ENCODE data around the gene MICAL3.

DNA sequence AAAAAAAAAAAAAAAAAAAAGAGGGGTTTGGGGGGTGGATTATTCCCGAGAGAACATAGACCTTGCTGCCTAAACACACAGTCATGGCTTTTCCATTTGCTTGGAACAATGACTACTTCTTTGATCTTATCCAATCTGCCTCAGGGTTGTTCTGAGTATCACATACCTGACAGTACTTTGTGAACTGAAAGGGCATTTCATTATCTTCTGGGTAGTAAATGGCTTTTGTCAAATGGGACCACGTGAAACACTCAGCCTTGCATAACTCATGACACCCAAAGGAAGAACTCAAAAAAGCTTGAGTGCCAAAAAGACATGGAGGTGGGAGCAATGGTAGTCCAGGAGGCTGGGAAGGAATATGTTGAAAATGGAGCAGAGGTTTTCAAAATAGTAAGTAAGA lies 126.9 kb downstream of the MICAL3 start:
- TF ChIP-seq, protein P1, sequence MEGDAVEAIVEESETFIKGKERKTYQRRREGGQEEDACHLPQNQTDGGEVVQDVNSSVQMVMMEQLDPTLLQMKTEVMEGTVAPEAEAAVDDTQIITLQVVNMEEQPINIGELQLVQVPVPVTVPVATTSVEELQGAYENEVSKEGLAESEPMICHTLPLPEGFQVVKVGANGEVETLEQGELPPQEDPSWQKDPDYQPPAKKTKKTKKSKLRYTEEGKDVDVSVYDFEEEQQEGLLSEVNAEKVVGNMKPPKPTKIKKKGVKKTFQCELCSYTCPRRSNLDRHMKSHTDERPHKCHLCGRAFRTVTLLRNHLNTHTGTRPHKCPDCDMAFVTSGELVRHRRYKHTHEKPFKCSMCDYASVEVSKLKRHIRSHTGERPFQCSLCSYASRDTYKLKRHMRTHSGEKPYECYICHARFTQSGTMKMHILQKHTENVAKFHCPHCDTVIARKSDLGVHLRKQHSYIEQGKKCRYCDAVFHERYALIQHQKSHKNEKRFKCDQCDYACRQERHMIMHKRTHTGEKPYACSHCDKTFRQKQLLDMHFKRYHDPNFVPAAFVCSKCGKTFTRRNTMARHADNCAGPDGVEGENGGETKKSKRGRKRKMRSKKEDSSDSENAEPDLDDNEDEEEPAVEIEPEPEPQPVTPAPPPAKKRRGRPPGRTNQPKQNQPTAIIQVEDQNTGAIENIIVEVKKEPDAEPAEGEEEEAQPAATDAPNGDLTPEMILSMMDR (conservative IDR thresholded peaks at IDR 0.05; ENCODE audit: low read depth, low read length) = no peak
- no peak for TF ChIP-seq EZH2 (IDR thresholded peaks at IDR 0.05; ENCODE audit: low read length, unreplicated experiment)
- no peak for TF ChIP-seq EZH2phosphoT487 (IDR thresholded peaks at IDR 0.05; ENCODE audit: borderline replicate concordance, low read length)
